ENCODE measurements around the gene BICDL1.

BICDL1 gene

GRCh38 chr12:120078868-120079267 is 89.8 kb downstream of the BICDL1 start:
- in situ Hi-C loops (cut with MboI; ENCODE audit: low sequenced_read_pairs): no loop called here

DNA sequence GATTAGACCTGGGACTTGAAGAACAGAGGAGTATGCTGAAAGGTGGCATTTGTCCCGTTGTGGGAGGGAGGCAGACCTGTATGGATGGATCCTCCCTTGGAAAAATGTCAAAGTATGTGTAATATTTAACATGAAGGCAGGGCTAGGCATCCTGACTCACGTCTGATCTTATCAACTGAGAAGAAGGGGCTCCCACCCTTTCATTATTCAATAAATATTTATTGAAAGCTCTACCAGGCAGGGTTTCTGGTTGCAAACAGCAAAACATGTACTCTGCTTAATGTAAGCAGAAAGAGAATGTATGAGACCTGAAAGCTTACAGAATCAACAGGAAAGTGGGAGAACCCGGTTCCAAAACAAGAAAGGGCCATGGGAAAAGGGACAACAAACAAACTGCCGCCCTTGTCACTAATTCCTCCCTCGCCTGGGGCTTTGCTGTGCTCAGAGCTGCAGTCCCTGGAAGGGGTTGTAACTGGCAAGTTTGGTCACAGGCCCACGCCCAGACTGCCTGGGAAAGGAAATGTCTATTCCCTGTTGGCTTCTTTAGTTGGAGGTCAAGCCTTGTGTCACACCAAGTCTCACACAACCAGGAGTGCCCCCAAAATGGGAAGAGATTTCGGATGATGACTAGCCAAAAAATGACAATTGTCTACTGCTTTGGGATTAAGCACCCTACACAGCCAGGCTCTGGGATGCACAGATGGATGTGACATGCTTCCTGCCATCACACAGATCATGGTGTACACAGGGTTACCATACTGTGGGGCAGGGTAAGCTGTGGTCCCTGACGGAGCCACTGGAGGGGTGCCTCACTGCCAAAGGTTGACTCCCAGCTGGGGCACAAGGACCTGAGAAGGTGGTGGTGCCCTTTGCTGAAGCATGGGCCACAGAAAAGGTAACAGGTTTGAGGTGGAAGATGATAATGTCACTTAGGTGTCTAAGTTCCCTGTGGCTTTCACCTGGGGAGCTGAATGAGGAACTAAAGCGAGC is 90.7 kb downstream of the BICDL1 start:
- in situ Hi-C loops (cut with MboI; ENCODE audit: low sequenced_read_pairs): no loop called here

DNA sequence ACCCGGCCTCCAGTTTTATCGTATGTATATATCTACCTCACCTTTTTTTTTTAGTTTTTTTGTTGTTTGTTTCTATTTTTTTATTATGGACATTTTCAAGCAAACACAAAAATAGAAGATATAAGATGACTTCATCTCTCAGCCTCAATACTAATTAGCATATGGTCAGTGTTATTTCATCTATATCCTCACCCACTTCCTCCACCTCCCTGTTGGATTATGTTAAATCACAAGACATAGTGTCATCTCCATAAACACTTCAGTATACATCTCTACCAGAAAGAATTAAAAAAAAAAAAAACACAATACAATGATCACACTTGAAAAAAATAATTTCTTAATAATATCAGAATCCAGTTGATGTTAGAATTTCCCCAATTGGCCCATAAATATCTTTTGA is 92.6 kb downstream of the BICDL1 start:
- in situ Hi-C loops (cut with MboI; ENCODE audit: low sequenced_read_pairs): no loop called here

GRCh38 chr12:120085920-120086645 is 97.0 kb downstream of the BICDL1 start:
- in situ Hi-C loops (cut with MboI; ENCODE audit: low sequenced_read_pairs): no loop called here

GRCh38 chr12:120086801-120087621 is 98.0 kb downstream of the BICDL1 start:
- in situ Hi-C loops (cut with MboI; ENCODE audit: low sequenced_read_pairs): no loop called here

- in situ Hi-C loops (cut with MboI; ENCODE audit: low sequenced_read_pairs): no loop called here
Measured at GRCh38 chr12:120089105-120089504, 100.1 kb downstream of the BICDL1 start.

DNA sequence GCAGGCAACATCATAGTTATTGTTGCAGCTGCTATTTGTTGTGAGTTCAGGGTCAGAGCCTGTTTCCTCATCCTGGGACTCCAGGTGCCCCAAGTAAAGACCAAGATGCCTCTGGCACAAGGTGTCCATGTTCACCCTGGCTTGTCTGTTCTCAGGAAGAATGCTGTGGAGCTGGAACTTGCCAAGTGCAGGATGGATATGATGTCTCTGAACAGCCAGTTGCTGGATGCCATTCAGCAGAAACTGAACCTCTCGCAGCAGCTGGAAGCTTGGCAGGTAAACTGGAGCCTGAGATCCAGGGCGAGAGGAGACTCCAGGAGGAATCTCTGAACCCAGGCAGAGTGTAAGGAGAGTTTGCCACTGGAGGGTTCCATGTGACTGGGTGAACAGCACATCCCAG is 100.8 kb downstream of the BICDL1 start:
- in situ Hi-C loops (cut with MboI; ENCODE audit: low sequenced_read_pairs): no loop called here

GRCh38 chr12:120090206-120090605 is 101.2 kb downstream of the BICDL1 start:
- in situ Hi-C loops (cut with MboI; ENCODE audit: low sequenced_read_pairs): no loop called here

DNA sequence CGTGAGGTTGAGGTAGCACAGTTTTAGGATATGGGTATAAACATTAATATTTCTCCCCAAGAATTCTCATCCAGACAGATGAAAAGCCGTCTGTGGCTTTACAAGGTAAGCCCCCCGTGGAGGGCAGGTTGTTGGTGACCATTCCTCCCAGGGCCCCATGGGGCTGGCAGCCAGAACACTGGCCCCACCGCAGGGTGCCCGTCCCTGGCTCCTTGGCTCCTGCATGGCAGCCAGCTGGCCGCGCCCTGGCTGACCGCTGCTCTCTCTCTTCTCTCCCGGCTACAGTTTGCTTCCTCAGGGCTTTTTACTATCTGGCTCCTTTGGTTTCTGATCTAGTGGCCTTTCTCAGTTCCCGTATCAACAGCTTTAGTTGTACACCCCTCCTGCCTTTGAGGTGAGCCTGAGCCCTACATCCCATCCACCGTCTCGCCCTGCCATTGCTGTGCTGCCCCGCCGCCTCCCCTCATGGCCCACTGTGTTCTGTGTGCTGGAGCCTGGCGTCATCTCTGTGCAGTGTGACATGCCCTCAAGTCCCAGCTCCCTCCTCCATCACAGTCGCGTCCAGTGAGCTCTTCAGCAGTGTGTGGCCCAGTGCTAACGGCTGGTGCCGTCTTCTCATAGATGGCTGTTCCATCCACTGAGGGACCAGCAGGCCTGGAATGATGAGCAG is 101.7 kb downstream of the BICDL1 start:
- in situ Hi-C loops (cut with MboI; ENCODE audit: low sequenced_read_pairs): no loop called here

- in situ Hi-C loops (cut with MboI; ENCODE audit: low sequenced_read_pairs): no loop called here
Measured at GRCh38 chr12:120091371-120092090, 102.5 kb downstream of the BICDL1 start.

- in situ Hi-C loops (cut with MboI; ENCODE audit: low sequenced_read_pairs): no loop called here
Measured at GRCh38 chr12:120092551-120093335, 103.7 kb downstream of the BICDL1 start.

GRCh38 chr12:120093336-120093591 is 104.2 kb downstream of the BICDL1 start:
- in situ Hi-C loops (cut with MboI; ENCODE audit: low sequenced_read_pairs): no loop called here

- in situ Hi-C loops (cut with MboI; ENCODE audit: low sequenced_read_pairs): no loop called here
Measured at GRCh38 chr12:120093592-120094355, 104.7 kb downstream of the BICDL1 start.

GRCh38 chr12:120094485-120094884 is 105.4 kb downstream of the BICDL1 start:
- in situ Hi-C loops (cut with MboI; ENCODE audit: low sequenced_read_pairs): no loop called here

- in situ Hi-C loops (cut with MboI; ENCODE audit: low sequenced_read_pairs): no loop called here
Measured at GRCh38 chr12:120095331-120095730, 106.3 kb downstream of the BICDL1 start.

DNA sequence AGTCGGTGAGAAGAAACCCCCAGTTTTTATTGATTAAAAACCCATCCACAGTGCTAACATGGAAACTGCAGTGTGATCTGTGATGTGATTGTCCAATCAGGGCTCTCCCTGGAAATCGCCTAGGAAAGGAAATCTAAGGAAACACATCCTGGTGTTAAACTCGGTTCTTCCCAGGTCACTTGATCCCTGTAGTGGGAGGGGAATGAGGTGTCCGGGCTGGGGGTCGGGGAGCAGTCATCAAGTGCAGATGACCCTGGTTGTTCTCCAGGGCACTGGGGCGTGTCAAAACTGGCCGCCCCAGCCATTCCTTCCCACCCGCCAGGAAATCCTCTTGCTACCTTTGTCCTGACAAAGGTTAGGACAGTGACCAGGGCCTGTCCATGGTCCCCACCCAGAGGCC is 106.7 kb downstream of the BICDL1 start:
- in situ Hi-C loops (cut with MboI; ENCODE audit: low sequenced_read_pairs): no loop called here

DNA sequence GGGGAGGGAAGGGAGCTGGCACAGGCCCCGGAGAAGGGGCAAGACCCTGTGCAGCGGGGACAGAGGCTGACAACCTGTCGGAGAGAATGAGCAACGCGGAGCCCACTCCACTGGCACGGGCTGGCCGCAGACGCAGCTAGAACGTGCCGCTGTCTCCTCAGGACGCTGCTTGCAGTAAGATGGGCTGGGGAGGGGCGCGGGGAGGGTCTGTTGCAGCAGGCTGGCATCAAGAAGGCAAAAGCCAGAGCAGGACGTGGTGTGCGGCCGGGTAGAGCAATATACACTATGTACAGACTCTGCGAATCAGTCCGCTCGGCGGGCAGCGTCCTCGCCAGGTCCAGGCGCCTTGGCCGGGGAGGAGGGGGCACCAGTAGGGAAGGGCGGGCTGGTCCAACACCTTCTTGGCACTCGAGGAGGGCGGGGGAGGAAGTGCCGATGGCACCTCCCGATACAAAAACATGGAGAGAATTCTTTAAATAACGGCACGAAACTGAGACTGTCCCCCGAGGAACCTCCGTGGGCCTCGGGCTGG is 107.7 kb downstream of the BICDL1 start:
- in situ Hi-C loops (cut with MboI; ENCODE audit: low sequenced_read_pairs): no loop called here

DNA sequence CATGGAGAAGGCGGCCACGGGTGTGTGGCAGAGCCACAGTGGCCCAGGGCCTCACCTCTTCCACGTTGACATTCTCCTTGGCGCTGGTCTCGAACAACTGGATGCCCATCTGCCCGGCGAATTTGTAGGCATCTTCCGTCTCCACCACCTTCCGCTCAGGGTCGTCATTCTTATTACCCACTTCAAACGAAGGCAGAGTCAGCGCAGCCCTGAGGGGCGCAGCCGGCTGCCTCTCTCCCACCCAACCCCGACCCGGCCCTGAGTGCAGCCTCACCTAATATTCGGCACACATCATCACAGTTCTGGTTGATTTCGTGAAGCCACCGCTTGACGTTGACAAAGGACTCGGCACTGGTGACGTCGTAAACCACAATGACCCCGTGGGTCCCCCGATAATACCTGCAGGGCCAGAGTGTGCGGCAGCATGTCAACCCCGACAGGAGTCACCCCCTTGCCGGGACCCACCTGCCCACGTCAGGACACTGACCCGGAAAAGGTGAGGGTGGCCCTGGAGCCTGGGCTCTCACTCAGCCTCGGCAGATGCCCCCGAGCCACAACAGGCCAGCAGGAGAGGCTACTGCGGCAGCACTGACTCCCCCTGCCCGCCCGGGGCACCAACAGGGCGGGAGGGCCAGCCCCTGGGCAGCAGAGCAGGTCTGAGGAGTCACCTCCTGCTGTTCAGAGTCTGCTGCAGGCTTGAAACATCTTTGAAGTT is 109.9 kb downstream of the BICDL1 start:
- in situ Hi-C loops (cut with MboI; ENCODE audit: low sequenced_read_pairs): no loop called here
